K562 (cell line): ENCODE measurements around the gene NTRK1. TPM values are rescaled to one million over a fixed set of nuclear protein-coding genes. Genes with fewer than 3 reads are reported as not detected.

ENCODE experiments used
- FOXK2 ChIP-seq, 2 experiments: fragments of 450-650 bp; IDR thresholded peaks in 1 of 2; conservative IDR thresholded peaks in 1 of 2; 2 replicates each; pipeline ENCODE4 v1.6.1; 2016; ENCODE audit warnings: low read depth in 2 of 2, mild to moderate bottlenecking in 1 of 2
- JUNB ChIP-seq: fragments of 450-650 bp; formaldehyde crosslinking; conservative IDR thresholded peaks from 2 replicates; pipeline ENCODE4 v1.4.0; 2020; ENCODE audit warnings: mild to moderate bottlenecking
- MAZ ChIP-seq, 2 experiments: fragments of 450-650 bp in 1 of 2; sonication (generic) in 1 of 2; formaldehyde crosslinking; IDR thresholded peaks in 1 of 2; conservative IDR thresholded peaks in 1 of 2; 2 replicates each; pipeline versions ENCODE4 v1.4.0 to v1.5.0; 2020; ENCODE audit warnings: mild to moderate bottlenecking in 1 of 2, missing genetic modification reagents in 1 of 2
- MTA3 ChIP-seq: fragments of 450-650 bp; formaldehyde crosslinking; IDR thresholded peaks from 2 replicates; pipeline ENCODE4 v1.6.1; 2017; ENCODE audit warnings: mild to moderate bottlenecking, borderline replicate concordance
- OTX1 ChIP-seq: fragments of 450-650 bp; formaldehyde crosslinking; IDR thresholded peaks from 2 replicates; pipeline ENCODE4 v1.4.0; 2022; ENCODE audit warnings: mild to moderate bottlenecking
- POLR2G ChIP-seq: fragments of 200-400 bp; formaldehyde crosslinking; IDR thresholded peaks from 2 replicates; pipeline ENCODE4 v1.6.1; 2017; ENCODE audit warnings: low read depth, mild to moderate bottlenecking, antibody characterized with exemption, low read length, moderate library complexity
- SMARCB1 ChIP-seq: IDR thresholded peaks from 2 replicates; pipeline ENCODE4 v1.6.1; 2011; ENCODE audit warnings: improper control_type of control experiment, low read depth; ENCODE audit not compliant: insufficient read length
- SREBF2 ChIP-seq: sonication (generic); formaldehyde crosslinking; IDR thresholded peaks from 2 replicates; pipeline ENCODE4 v1.4.0; 2020; ENCODE audit warnings: mild to moderate bottlenecking, missing genetic modification reagents
- ZNF224 ChIP-seq: sonication (generic); formaldehyde crosslinking; IDR thresholded peaks from 2 replicates; pipeline ENCODE4 v1.8.0; 2022; ENCODE audit warnings: mild to moderate bottlenecking, missing genetic modification reagents
- polyA plus RNA-seq, 8 experiments: library from polyadenylated mRNA; depleted of rRNA in 4 of 8; stranded (reverse) in 5 of 8; unstranded in 3 of 8; fragments of >200 nt; fragmentation: Nextera tagmentation in 2 of 8; fragmentation: Illumina TruSeq in 1 of 8; extraction: Ambion mirVana in 2 of 8; extraction: Trizol in 1 of 8; gene quantifications; 2 replicates each; pipeline versions ENCODE4 v1.2.1 to v1.2.3, GENCODE V29; 2011 to 2014; ENCODE audit warnings: inconsistent platforms in 1 of 8, missing spikeins in 1 of 8
- total RNA-seq, 7 experiments: library from RNA; depleted of rRNA in 6 of 7; stranded (reverse); fragments of >200 nt in 6 of 7; fragmentation: Illumina TruSeq in 2 of 7; extraction: Trizol in 2 of 7; gene quantifications; 2 replicates each; pipeline versions ENCODE4 v1.2.1 to v1.2.3, GENCODE V29; 2011 to 2021; ENCODE audit warnings: low replicate concordance in 1 of 7
- TF ChIP-seq, protein P1 (sequence below): fragments of 200-800 bp; sonication (Bioruptor generic); IDR thresholded peaks from 2 replicates; pipeline ENCODE4 v1.6.1; 2016; ENCODE audit warnings: missing genetic modification characterization, missing compliant biosample characterization
- TF ChIP-seq, protein P2 (sequence below): fragments of 250-450 bp; sonication (Bioruptor Pico); IDR thresholded peaks from 2 replicates; pipeline ENCODE4 v1.5.0; 2021
- TF ChIP-seq, protein P3 (sequence below): sonication (generic); formaldehyde crosslinking; IDR thresholded peaks from 2 replicates; pipeline ENCODE4 v1.9.0; 2022; ENCODE audit warnings: mild to moderate bottlenecking, missing genetic modification reagents

NTRK1 gene
- total and polyA plus RNA-seq, 9 of the 15 experiments (the other 6 are each of a cell fraction or from before 2014, with no cell fraction given) = 0.46 to 30.0 (median 7.9) TPM

DNA sequence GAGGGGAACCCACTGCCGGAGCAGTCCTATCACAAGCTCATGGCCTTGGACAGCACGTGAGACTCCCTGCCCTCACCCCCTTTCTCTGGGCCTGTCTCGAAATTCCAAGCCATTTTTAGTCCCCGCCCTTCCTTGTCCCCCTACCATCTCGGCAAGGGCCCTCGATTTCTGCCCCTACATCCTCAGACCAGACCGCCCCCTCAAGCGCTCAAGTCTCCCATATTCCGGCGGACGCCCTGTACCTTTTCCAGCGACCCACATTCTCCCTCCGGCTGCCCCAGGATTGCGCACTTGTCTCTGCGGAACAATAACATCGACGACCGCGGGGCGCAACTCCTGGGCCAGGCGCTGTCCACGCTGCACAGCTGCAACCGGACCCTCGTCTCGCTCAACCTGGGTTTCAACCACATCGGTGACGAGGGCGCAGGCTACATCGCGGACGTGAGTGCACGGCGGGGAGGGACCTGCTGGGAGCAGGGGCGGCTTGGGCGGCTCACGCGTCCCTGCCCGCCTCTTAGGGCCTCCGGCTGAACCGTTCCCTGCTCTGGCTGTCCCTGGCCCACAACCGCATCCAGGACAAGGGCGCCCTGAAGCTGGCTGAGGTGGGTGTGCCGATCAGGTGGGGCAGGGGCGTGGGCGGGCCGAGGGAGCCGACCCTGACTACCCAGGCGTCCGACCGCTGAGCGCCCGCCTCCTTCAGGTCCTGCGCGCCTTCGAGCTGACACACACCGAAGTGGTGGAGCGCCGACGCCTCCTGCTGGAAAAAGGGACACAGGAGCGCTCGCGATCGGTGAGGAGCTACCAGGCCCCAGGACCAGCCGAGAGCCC lies 66.8 kb downstream of the NTRK1 start (continued):
- TF ChIP-seq, protein P1, sequence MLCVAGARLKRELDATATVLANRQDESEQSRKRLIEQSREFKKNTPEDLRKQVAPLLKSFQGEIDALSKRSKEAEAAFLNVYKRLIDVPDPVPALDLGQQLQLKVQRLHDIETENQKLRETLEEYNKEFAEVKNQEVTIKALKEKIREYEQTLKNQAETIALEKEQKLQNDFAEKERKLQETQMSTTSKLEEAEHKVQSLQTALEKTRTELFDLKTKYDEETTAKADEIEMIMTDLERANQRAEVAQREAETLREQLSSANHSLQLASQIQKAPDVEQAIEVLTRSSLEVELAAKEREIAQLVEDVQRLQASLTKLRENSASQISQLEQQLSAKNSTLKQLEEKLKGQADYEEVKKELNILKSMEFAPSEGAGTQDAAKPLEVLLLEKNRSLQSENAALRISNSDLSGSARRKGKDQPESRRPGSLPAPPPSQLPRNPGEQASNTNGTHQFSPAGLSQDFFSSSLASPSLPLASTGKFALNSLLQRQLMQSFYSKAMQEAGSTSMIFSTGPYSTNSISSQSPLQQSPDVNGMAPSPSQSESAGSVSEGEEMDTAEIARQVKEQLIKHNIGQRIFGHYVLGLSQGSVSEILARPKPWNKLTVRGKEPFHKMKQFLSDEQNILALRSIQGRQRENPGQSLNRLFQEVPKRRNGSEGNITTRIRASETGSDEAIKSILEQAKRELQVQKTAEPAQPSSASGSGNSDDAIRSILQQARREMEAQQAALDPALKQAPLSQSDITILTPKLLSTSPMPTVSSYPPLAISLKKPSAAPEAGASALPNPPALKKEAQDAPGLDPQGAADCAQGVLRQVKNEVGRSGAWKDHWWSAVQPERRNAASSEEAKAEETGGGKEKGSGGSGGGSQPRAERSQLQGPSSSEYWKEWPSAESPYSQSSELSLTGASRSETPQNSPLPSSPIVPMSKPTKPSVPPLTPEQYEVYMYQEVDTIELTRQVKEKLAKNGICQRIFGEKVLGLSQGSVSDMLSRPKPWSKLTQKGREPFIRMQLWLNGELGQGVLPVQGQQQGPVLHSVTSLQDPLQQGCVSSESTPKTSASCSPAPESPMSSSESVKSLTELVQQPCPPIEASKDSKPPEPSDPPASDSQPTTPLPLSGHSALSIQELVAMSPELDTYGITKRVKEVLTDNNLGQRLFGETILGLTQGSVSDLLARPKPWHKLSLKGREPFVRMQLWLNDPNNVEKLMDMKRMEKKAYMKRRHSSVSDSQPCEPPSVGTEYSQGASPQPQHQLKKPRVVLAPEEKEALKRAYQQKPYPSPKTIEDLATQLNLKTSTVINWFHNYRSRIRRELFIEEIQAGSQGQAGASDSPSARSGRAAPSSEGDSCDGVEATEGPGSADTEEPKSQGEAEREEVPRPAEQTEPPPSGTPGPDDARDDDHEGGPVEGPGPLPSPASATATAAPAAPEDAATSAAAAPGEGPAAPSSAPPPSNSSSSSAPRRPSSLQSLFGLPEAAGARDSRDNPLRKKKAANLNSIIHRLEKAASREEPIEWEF = no peak
- TF ChIP-seq, protein P2, sequence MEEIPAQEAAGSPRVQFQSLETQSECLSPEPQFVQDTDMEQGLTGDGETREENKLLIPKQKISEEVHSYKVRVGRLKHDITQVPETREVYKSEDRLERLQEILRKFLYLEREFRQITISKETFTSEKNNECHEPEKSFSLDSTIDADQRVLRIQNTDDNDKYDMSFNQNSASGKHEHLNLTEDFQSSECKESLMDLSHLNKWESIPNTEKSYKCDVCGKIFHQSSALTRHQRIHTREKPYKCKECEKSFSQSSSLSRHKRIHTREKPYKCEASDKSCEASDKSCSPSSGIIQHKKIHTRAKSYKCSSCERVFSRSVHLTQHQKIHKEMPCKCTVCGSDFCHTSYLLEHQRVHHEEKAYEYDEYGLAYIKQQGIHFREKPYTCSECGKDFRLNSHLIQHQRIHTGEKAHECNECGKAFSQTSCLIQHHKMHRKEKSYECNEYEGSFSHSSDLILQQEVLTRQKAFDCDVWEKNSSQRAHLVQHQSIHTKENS (CRISPR knock-in tag) = no peak
- TF ChIP-seq, protein P3, sequence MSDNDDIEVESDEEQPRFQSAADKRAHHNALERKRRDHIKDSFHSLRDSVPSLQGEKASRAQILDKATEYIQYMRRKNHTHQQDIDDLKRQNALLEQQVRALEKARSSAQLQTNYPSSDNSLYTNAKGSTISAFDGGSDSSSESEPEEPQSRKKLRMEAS = no peak
- peak; percentile 59; the same call in 1 of the 2 replicates for TF ChIP-seq POLR2G
- no peak for TF ChIP-seq SREBF2
- no peak for TF ChIP-seq OTX1 (CRISPR knock-in tag)
- TF ChIP-seq MAZ (CRISPR knock-in tag; conservative IDR thresholded peaks at IDR 0.05 in 1 of 2, IDR thresholded peaks at IDR 0.05 in 1 of 2) = peak; percentile 33 to 54; a peak in 2 of 4 replicates
- TF ChIP-seq FOXK2 (conservative IDR thresholded peaks at IDR 0.05 in 1 of 2, IDR thresholded peaks at IDR 0.05 in 1 of 2; ENCODE audit: low read depth in 2 of 2) = no peak
- TF ChIP-seq MTA3 = peak; percentile 60; the same call in 1 of the 2 replicates
- TF ChIP-seq SMARCB1 = no peak
- TF ChIP-seq ZNF224 (CRISPR knock-in tag) = no peak
- TF ChIP-seq JUNB (CRISPR knock-in tag) = no peak
